Activated CD4-positive, alpha-beta T cell treated with anti-CD3 and anti-CD28 coated beads, Interleukin-2, amount 10 ng/mL, durations not matched to agents 24 days and 14 days (primary cell): Measurements from ENCODE around the gene NACC1. TPM values are rescaled to one million over a fixed set of nuclear protein-coding genes. Genes with fewer than 3 reads are reported as not detected.

ENCODE experiments used
- DNase-seq: peaks from one replicate; pipeline ENCODE4 v3.0.0; 2022
- H3K27ac Mint-ChIP-seq: one replicate; pipeline ENCODE4 v1.8.0; 2022; ENCODE audit warnings: mild to moderate bottlenecking, mixed read lengths
- H3K27me3 Mint-ChIP-seq: one replicate; pipeline ENCODE4 v1.8.0; 2022; ENCODE audit warnings: mixed read lengths
- H3K36me3 Mint-ChIP-seq: one replicate; pipeline ENCODE4 v1.8.0; 2022; ENCODE audit warnings: low read depth, mild to moderate bottlenecking, mixed read lengths
- H3K4me1 Mint-ChIP-seq: one replicate; pipeline ENCODE4 v1.8.0; 2021; ENCODE audit warnings: mixed read lengths
- H3K4me3 Mint-ChIP-seq: one replicate; pipeline ENCODE4 v1.8.0; 2022; ENCODE audit warnings: mild to moderate bottlenecking, moderate library complexity, mixed read lengths
- H3K9me3 Mint-ChIP-seq: one replicate; pipeline ENCODE4 v1.8.0; 2021; ENCODE audit warnings: mixed read lengths
- intact Hi-C: fragments of 100-400 bp; cut with micrococcal nuclease; formaldehyde crosslinking; loops from one replicate; pipeline ENCODE4 v1.15.1; 2023
- total RNA-seq: library from RNA; stranded (reverse); gene quantifications from 2 replicates; pipeline ENCODE4 v1.2.3, GENCODE V29; 2022

NACC1 gene
- total RNA-seq, 1 donor from 2014 or later, result 121 TPM

GRCh38 chr19:13127811-13128575, 9.9 kb downstream of the NACC1 start:
- no peaks in the 10 kb centered on the region for H3K9me3 Mint-ChIP-seq
- intact Hi-C loops, result no loop called here
- H3K27me3 Mint-ChIP-seq, result no peaks in the 10 kb centered on the region
- no peak for DNase-seq
- peaks cover 31% of the 10 kb centered on the region for H3K4me1 Mint-ChIP-seq
- no peak overlapping the region for H3K4me3 Mint-ChIP-seq
- no peak overlapping the region for H3K27ac Mint-ChIP-seq
- peaks cover 35% of the 10 kb centered on the region for H3K36me3 Mint-ChIP-seq

GRCh38 chr19:13128583-13128982, 10.5 kb downstream of the NACC1 start:
- no peaks in the 10 kb centered on the region for H3K27me3 Mint-ChIP-seq
- no peak overlapping the region for H3K4me3 Mint-ChIP-seq
- H3K4me1 Mint-ChIP-seq, result peaks cover 37% of the 10 kb centered on the region
- DNase-seq, result no peak
- peaks cover 30% of the 10 kb centered on the region for H3K36me3 Mint-ChIP-seq
- intact Hi-C loops, result no loop called here
- peak overlapping the region; percentile 63 for H3K27ac Mint-ChIP-seq
- H3K9me3 Mint-ChIP-seq, result no peaks in the 10 kb centered on the region

GRCh38 chr19:13129384-13129783, 11.3 kb downstream of the NACC1 start:
- Mint-ChIP-seq H3K9me3 (no peaks in the 10 kb centered on the region), H3K27ac (no peak overlapping the region), H3K27me3 (no peaks in the 10 kb centered on the region), H3K36me3 (peaks cover 29% of the 10 kb centered on the region), H3K4me3 (no peak overlapping the region), H3K4me1 (peaks cover 39% of the 10 kb centered on the region)
- no peak for DNase-seq
- intact Hi-C loops, result no loop called here

- Mint-ChIP-seq H3K4me1 (peaks cover 39% of the 10 kb centered on the region), H3K4me3 (no peak overlapping the region), H3K27ac (peak overlapping the region; percentile 98), H3K36me3 (peaks cover 27% of the 10 kb centered on the region), H3K27me3 (no peaks in the 10 kb centered on the region), H3K9me3 (no peaks in the 10 kb centered on the region)
- intact Hi-C loops, result no loop called here
- DNase-seq, result no peak
Observed at GRCh38 chr19:13130886-13131490, 12.9 kb downstream of the NACC1 start.

GRCh38 chr19:13132471-13133180, 14.6 kb downstream of the NACC1 start:
- H3K9me3 Mint-ChIP-seq, result no peaks in the 10 kb centered on the region
- intact Hi-C loops, result loop anchor here (1.0 kb wide), 4 partner anchors 14 to 32 kb away; partner anchors contain the start of genes IER2, NACC1 and STX10
- H3K27me3 Mint-ChIP-seq, result no peaks in the 10 kb centered on the region
- H3K27ac Mint-ChIP-seq, result peak overlapping the region; percentile 98
- peak overlapping the region; percentile 85 for H3K4me3 Mint-ChIP-seq
- peak; percentile 85 for DNase-seq
- H3K4me1 Mint-ChIP-seq, result peaks cover 38% of the 10 kb centered on the region
- peaks cover 27% of the 10 kb centered on the region for H3K36me3 Mint-ChIP-seq

- Mint-ChIP-seq H3K36me3 (peaks cover 33% of the 10 kb centered on the region), H3K4me3 (peak overlapping the region; percentile 85)
- intact Hi-C loops, result no loop called here
Observed at GRCh38 chr19:13133241-13133870, 15.3 kb downstream of the NACC1 start.

GRCh38 chr19:13134626-13135025, 16.6 kb downstream of the NACC1 start:
- H3K4me1 Mint-ChIP-seq, result peaks cover 28% of the 10 kb centered on the region
- H3K27me3 Mint-ChIP-seq, result no peaks in the 10 kb centered on the region
- H3K36me3 Mint-ChIP-seq, result peaks cover 37% of the 10 kb centered on the region
- peak overlapping the region; percentile 70 for H3K27ac Mint-ChIP-seq
- no peaks in the 10 kb centered on the region for H3K9me3 Mint-ChIP-seq
- no peak overlapping the region for H3K4me3 Mint-ChIP-seq
- intact Hi-C loops, result no loop called here
- no peak for DNase-seq

More at GRCh38 chr19:13133241-13133870, 15.3 kb downstream of the NACC1 start:
- Mint-ChIP-seq H3K27ac (peak overlapping the region; percentile 98), H3K4me1 (peaks cover 33% of the 10 kb centered on the region), H3K27me3 (no peaks in the 10 kb centered on the region), H3K9me3 (no peaks in the 10 kb centered on the region)
- no peak for DNase-seq

GRCh38 chr19:13135068-13136062, 17.3 kb downstream of the NACC1 start:
- Mint-ChIP-seq H3K27me3 (no peaks in the 10 kb centered on the region), H3K27ac (peak overlapping the region; percentile 42), H3K4me3 (no peak overlapping the region), H3K36me3 (peaks cover 36% of the 10 kb centered on the region), H3K4me1 (peaks cover 28% of the 10 kb centered on the region), H3K9me3 (no peaks in the 10 kb centered on the region)
- intact Hi-C loops, result no loop called here
- DNase-seq, result no peak

GRCh38 chr19:13137290-13137794, 19.3 kb downstream of the NACC1 start:
- Mint-ChIP-seq H3K4me1 (peaks cover 14% of the 10 kb centered on the region), H3K9me3 (no peaks in the 10 kb centered on the region), H3K4me3 (no peak overlapping the region), H3K36me3 (peaks cover 36% of the 10 kb centered on the region), H3K27ac (no peak overlapping the region), H3K27me3 (no peaks in the 10 kb centered on the region)
- DNase-seq, result no peak
- intact Hi-C loops, result no loop called here

- Mint-ChIP-seq H3K4me3 (no peak overlapping the region), H3K27ac (no peak overlapping the region), H3K27me3 (no peaks in the 10 kb centered on the region), H3K9me3 (no peaks in the 10 kb centered on the region), H3K36me3 (peaks cover 34% of the 10 kb centered on the region), H3K4me1 (peaks cover 4% of the 10 kb centered on the region)
- no peak for DNase-seq
- intact Hi-C loops, result no loop called here
Observed at GRCh38 chr19:13138171-13138915, 20.3 kb downstream of the NACC1 start.

- no peaks in the 10 kb centered on the region for H3K27me3 Mint-ChIP-seq
- no peaks in the 10 kb centered on the region for H3K9me3 Mint-ChIP-seq
- H3K4me3 Mint-ChIP-seq, result no peak overlapping the region
- intact Hi-C loops, result no loop called here
- H3K27ac Mint-ChIP-seq, result no peak overlapping the region
- DNase-seq, result no peak
- peaks cover 38% of the 10 kb centered on the region for H3K36me3 Mint-ChIP-seq
- H3K4me1 Mint-ChIP-seq, result no peaks in the 10 kb centered on the region
Observed at GRCh38 chr19:13138916-13139198, 20.8 kb downstream of the NACC1 start.

GRCh38 chr19:13139633-13140311, 21.7 kb downstream of the NACC1 start:
- DNase-seq, result no peak
- Mint-ChIP-seq H3K27ac (peak overlapping the region; percentile 54), H3K9me3 (no peaks in the 10 kb centered on the region), H3K4me1 (no peaks in the 10 kb centered on the region), H3K36me3 (peaks cover 38% of the 10 kb centered on the region), H3K27me3 (no peaks in the 10 kb centered on the region), H3K4me3 (no peak overlapping the region)
- intact Hi-C loops, result no loop called here
